Measurements from ENCODE around the gene EFL1. TPM values are rescaled to one million over a fixed set of nuclear protein-coding genes. Genes with fewer than 3 reads are reported as not detected.
A peak's percentile ranks its signal among the peaks of the same experiment; 100 is the strongest.
"Not testable (repeated sequence)": the region's sequence is repeated elsewhere in the genome, so short reads cannot be mapped to it uniquely, and the experiment has no call there.

The EFL1 gene
- total and polyA plus RNA-seq, 10 of the 15 experiments (the other 5 are each of a cell fraction or from before 2014, with no cell fraction given), result 6.2 to 42.3 (median 24.7) TPM

DNA sequence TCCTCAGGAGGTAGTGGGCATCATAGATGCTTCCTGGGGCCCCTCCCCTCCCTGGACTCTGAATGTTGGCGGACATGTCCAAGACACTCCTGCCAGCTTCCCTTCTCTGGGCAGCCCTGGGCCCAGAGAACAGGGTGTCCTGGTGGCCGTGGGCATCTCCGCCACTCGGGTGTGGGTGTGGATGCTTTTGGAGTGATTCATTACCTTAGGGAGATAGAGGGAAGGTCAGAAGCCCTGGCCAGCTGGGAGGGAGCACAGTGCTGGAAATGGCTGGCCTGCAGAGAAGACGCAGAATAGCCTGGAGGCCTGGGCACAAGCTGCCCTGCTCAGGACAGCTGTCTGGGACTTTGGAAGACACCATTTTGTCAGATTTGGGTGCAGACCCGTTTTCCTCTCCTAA lies 37.8 kb upstream of the EFL1 start:
- RAD21 ChIA-PET (ENCODE audit: unreplicated experiment); in situ Hi-C loops (cut with MboI); H3K27ac ChIP-seq (ENCODE audit: control insufficient read depth, insufficient read depth); H3K27me3 ChIP-seq (replicated peaks in 1 of 2; ENCODE audit: control insufficient read depth in 2 of 2, insufficient read depth in 2 of 2, low read length in 1 of 2); H3K9me3 ChIP-seq (replicated peaks; ENCODE audit: control insufficient read depth, insufficient read depth, low read length); H3K36me3 ChIP-seq (ENCODE audit: control insufficient read depth in 2 of 2, insufficient read depth in 2 of 2, low read length in 1 of 2); H3K4me2 ChIP-seq (ENCODE audit: control insufficient read depth, insufficient read depth); H4K20me1 ChIP-seq (ENCODE audit: control insufficient read depth, insufficient read depth); BruUV-seq (replicated peaks); ATAC-seq; DNase-seq (ENCODE audit: low read depth, low spot score); H3K4me3 ChIP-seq; SMC1A ChIA-PET (ENCODE audit: uncharacterized antibody, unreplicated experiment); FAIRE-seq; H3K9ac ChIP-seq (ENCODE audit: control insufficient read depth, insufficient read depth, low read length); H3K4me1 ChIP-seq (ENCODE audit: control insufficient read depth, insufficient read depth, low read length); H3K79me2 ChIP-seq (ENCODE audit: control insufficient read depth, insufficient read depth, low read length); POLR2A ChIA-PET; intact Hi-C loops (cut with micrococcal nuclease; ENCODE audit: unreplicated experiment); H2AFZ ChIP-seq (ENCODE audit: control insufficient read depth, low read depth, low read length): not testable (repeated sequence)
- WGBS (ENCODE audit: insufficient coverage, insufficient replicate concordance, low lambda C conversion rate, missing lambda C conversion rate), result 35% methylated on average over 6 of the region's 6 CpGs
- CTCF ChIA-PET, result interaction anchor here (0.6 kb wide), 1 partner anchor 33 kb away, joined by 3 read pairs; no protein-coding TSS in a partner anchor

- FAIRE-seq; intact Hi-C loops (cut with micrococcal nuclease; ENCODE audit: unreplicated experiment); DNase-seq (ENCODE audit: low read depth, low spot score); H3K79me2 ChIP-seq (ENCODE audit: control insufficient read depth, insufficient read depth, low read length); RAD21 ChIA-PET (ENCODE audit: unreplicated experiment); H3K4me3 ChIP-seq; H3K36me3 ChIP-seq (ENCODE audit: control insufficient read depth in 2 of 2, insufficient read depth in 2 of 2, low read length in 1 of 2); H3K4me2 ChIP-seq (ENCODE audit: control insufficient read depth, insufficient read depth); SMC1A ChIA-PET (ENCODE audit: uncharacterized antibody, unreplicated experiment); H2AFZ ChIP-seq (ENCODE audit: control insufficient read depth, low read depth, low read length); H3K4me1 ChIP-seq (ENCODE audit: control insufficient read depth, insufficient read depth, low read length); POLR2A ChIA-PET; H4K20me1 ChIP-seq (ENCODE audit: control insufficient read depth, insufficient read depth); BruUV-seq (replicated peaks); H3K27me3 ChIP-seq (replicated peaks in 1 of 2; ENCODE audit: control insufficient read depth in 2 of 2, insufficient read depth in 2 of 2, low read length in 1 of 2); H3K9ac ChIP-seq (ENCODE audit: control insufficient read depth, insufficient read depth, low read length); H3K9me3 ChIP-seq (replicated peaks; ENCODE audit: control insufficient read depth, insufficient read depth, low read length); in situ Hi-C loops (cut with MboI); CTCF ChIA-PET; ATAC-seq; H3K27ac ChIP-seq (ENCODE audit: control insufficient read depth, insufficient read depth): not testable (repeated sequence)
- WGBS (ENCODE audit: insufficient coverage, insufficient replicate concordance, low lambda C conversion rate, missing lambda C conversion rate), result 12% methylated on average over 3 of the region's 6 CpGs
Observed at GRCh38 chr15:82299511-82299914, 37.0 kb upstream of the EFL1 start.

- WGBS (ENCODE audit: insufficient coverage, insufficient replicate concordance, low lambda C conversion rate, missing lambda C conversion rate), result 42% methylated on average over 41 of the region's 44 CpGs
- CTCF ChIA-PET, result no interaction called here
- H2AFZ ChIP-seq (ENCODE audit: control insufficient read depth, low read depth, low read length), result peak overlapping the region; percentile 34
Observed at GRCh38 chr15:82298520-82298919, 36.0 kb upstream of the EFL1 start.

More at GRCh38 chr15:82298520-82298919, 36.0 kb upstream of the EFL1 start:
- intact Hi-C loops (cut with micrococcal nuclease; ENCODE audit: unreplicated experiment) (no loop called here), in situ Hi-C loops (cut with MboI) (no loop called here)
- FAIRE-seq, result no peak
- Histone ChIP-seq H3K4me2 (ENCODE audit: control insufficient read depth, insufficient read depth) (peak overlapping the region; percentile 59), H3K4me3 (no peak overlapping the region; the same call in 1 of the 2 replicates), H3K4me1 (ENCODE audit: control insufficient read depth, insufficient read depth, low read length) (no peaks in the 10 kb centered on the region), H3K36me3 (ENCODE audit: control insufficient read depth in 2 of 2, insufficient read depth in 2 of 2, low read length in 1 of 2) (no peaks in the 10 kb centered on the region), H3K79me2 (ENCODE audit: control insufficient read depth, insufficient read depth, low read length) (no peaks in the 10 kb centered on the region), H3K27me3 (replicated peaks in 1 of 2; ENCODE audit: control insufficient read depth in 2 of 2, insufficient read depth in 2 of 2, low read length in 1 of 2) (0 out of 4 replicates have a peak, but pooled peaks cover 0 to 2% of the 10 kb centered on the region in 2 experiments), H3K9ac (ENCODE audit: control insufficient read depth, insufficient read depth, low read length) (no peak overlapping the region), H3K27ac (ENCODE audit: control insufficient read depth, insufficient read depth) (no peak overlapping the region), H3K9me3 (replicated peaks; ENCODE audit: control insufficient read depth, insufficient read depth, low read length) (no peaks in the 10 kb centered on the region), H4K20me1 (ENCODE audit: control insufficient read depth, insufficient read depth) (no peaks in the 10 kb centered on the region)
- SMC1A ChIA-PET (ENCODE audit: uncharacterized antibody, unreplicated experiment), result no interaction called here
- TF ChIP-seq IRF4 (IDR thresholded peaks at IDR 0.05; ENCODE audit: low read depth, low read length) (no peak), POLR2A (IDR thresholded peaks at IDR 0.05; ENCODE audit: low read depth, low read length) (peak; percentile 18; the same call in 1 of the 2 replicates), HDGF (IDR thresholded peaks at IDR 0.05) (no peak)
- RAD21 ChIA-PET (ENCODE audit: unreplicated experiment), result no interaction called here
- POLR2A ChIA-PET, result no interaction called here
- peak; percentile 35 for ATAC-seq
- DNase-seq (ENCODE audit: low read depth, low spot score), result no peak
- no TSS peak for BruUV-seq (replicated peaks)

Data from GM12878 (cell line).